Activated T-helper 2 cell treated with anti-CD3 and anti-CD28 coated beads, Interferon-gamma antibody, Interleukin-2, Interleukin-4, amounts not matched to agents 10 μg/mL and 5 μg/mL and 100 μg/mL, durations not matched to agents 14 hours and 24 hours and 36 hours (primary cell): Measurements from ENCODE around the gene GALNT12. TPM values are rescaled to one million over a fixed set of nuclear protein-coding genes. Genes with fewer than 3 reads are reported as not detected.
A peak's percentile ranks its signal among the peaks of the same experiment; 100 is the strongest.

ENCODE experiments used
- DNase-seq: peaks from one replicate; pipeline ENCODE4 v3.0.0; 2021; ENCODE audit warnings: low spot score
- H3K27ac Mint-ChIP-seq: one replicate; pipeline ENCODE4 v1.8.0; 2021; ENCODE audit warnings: mixed read lengths
- H3K27me3 Mint-ChIP-seq: one replicate; pipeline ENCODE4 v1.8.0; 2021; ENCODE audit warnings: low read depth, mixed read lengths
- H3K36me3 Mint-ChIP-seq: one replicate; pipeline ENCODE4 v1.8.0; 2021; ENCODE audit warnings: low read depth, mixed read lengths
- H3K4me1 Mint-ChIP-seq: one replicate; pipeline ENCODE4 v1.8.0; 2021; ENCODE audit warnings: low read depth, mixed read lengths
- H3K4me3 Mint-ChIP-seq: one replicate; pipeline ENCODE4 v1.8.0; 2021; ENCODE audit warnings: low read depth, mild to moderate bottlenecking, moderate library complexity, mixed read lengths
- H3K9me3 Mint-ChIP-seq: one replicate; pipeline ENCODE4 v1.8.0; 2021; ENCODE audit warnings: mixed read lengths
- intact Hi-C: fragments of 100-400 bp; cut with micrococcal nuclease; formaldehyde crosslinking; loops from one replicate; pipeline ENCODE4 v1.15.1; 2023
- total RNA-seq: library from RNA; stranded (reverse); gene quantifications from 2 replicates; pipeline ENCODE4 v1.2.3, GENCODE V29; 2022

Gene GALNT12
- total RNA-seq, 1 donor from 2014 or later: 2.8 TPM

- intact Hi-C loops: no loop called here
- DNase-seq: no peak
- peaks cover 14% of the 10 kb centered on the region for H3K9me3 Mint-ChIP-seq
- peaks cover 16% of the 10 kb centered on the region for H3K4me1 Mint-ChIP-seq
- peaks cover 10% of the 10 kb centered on the region for H3K36me3 Mint-ChIP-seq
- H3K4me3 Mint-ChIP-seq: no peak overlapping the region
- H3K27ac Mint-ChIP-seq: no peak overlapping the region
- H3K27me3 Mint-ChIP-seq: peaks cover 36% of the 10 kb centered on the region
Observed at GRCh38 chr9:98798254-98798653, 9.2 kb upstream of the GALNT12 start.

- H3K27ac Mint-ChIP-seq: no peak overlapping the region
- intact Hi-C loops: no loop called here
- peaks cover 53% of the 10 kb centered on the region for H3K27me3 Mint-ChIP-seq
- DNase-seq: no peak
- no peak overlapping the region for H3K4me3 Mint-ChIP-seq
- peaks cover 14% of the 10 kb centered on the region for H3K9me3 Mint-ChIP-seq
- peaks cover 3% of the 10 kb centered on the region for H3K4me1 Mint-ChIP-seq
- peaks cover 10% of the 10 kb centered on the region for H3K36me3 Mint-ChIP-seq
Observed at GRCh38 chr9:98801561-98801960, 5.9 kb upstream of the GALNT12 start.

DNA sequence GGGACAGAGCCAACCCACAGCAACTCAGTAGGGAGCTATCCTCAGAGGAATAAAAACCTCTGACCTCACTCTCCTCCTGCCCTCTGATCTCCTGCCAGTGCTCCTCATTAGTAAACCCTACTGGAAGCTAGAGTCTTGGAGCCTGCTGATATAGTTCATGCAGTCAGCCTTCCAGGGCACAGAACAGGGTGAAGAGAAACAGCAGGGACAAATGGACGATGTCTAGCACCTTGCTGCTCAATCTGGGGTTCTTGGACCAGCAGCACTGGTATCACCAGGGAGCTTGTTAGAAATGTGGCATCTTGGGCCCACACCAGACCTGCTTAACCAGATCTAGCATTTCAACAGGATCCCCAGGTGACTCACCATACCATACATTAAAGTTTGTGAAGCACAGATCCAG is 5.5 kb upstream of the GALNT12 start:
- H3K4me3 Mint-ChIP-seq: no peak overlapping the region
- H3K36me3 Mint-ChIP-seq: peaks cover 9% of the 10 kb centered on the region
- no peak overlapping the region for H3K27ac Mint-ChIP-seq
- H3K27me3 Mint-ChIP-seq: peaks cover 57% of the 10 kb centered on the region
- no peak for DNase-seq
- peaks cover 4% of the 10 kb centered on the region for H3K4me1 Mint-ChIP-seq
- intact Hi-C loops: no loop called here
- H3K9me3 Mint-ChIP-seq: peaks cover 14% of the 10 kb centered on the region

GRCh38 chr9:98804083-98804482 is 3.4 kb upstream of the GALNT12 start:
- Mint-ChIP-seq H3K36me3 (no peaks in the 10 kb centered on the region), H3K27ac (no peak overlapping the region), H3K4me1 (peaks cover 9% of the 10 kb centered on the region), H3K4me3 (no peak overlapping the region), H3K27me3 (peaks cover 58% of the 10 kb centered on the region), H3K9me3 (no peaks in the 10 kb centered on the region)
- intact Hi-C loops: no loop called here
- DNase-seq: no peak

DNA sequence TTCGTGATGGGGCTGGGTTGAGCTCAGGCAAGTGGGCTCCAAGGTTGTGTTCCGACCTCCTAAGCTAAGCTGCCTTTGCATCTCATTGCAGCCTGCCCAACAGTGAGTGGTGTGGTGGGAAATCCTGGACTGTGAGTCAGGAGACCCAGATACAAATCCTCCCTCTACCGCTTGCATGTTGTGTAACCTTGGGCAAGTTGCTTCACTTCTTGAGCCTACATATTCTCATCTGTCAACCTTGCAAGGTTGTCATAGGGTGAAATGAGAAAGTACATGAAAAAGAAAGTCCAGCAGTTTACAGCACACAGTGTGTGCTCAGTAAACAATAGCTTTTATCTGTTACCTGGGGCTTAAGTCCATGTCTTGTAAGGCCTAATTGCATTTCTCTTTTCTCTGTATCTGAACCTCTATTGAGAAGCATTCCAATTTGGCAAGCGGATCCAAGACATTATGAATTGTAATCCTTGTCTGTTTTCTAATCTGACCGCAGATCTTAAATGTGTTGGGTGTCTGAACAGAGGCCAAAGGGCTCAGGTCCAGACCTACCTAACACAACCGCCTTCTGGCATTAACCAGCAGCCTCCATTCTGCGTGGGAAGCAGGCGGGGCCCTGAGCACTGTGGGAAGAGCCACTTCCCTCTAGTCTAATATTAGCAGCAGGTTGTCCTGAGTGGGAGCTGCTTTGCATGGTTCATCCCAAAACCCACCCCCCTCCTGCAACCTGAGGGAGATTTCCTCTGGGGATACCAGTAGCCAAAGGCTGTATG is 1.8 kb upstream of the GALNT12 start:
- no peak overlapping the region for H3K27ac Mint-ChIP-seq
- no peaks in the 10 kb centered on the region for H3K9me3 Mint-ChIP-seq
- peaks cover 11% of the 10 kb centered on the region for H3K4me1 Mint-ChIP-seq
- H3K27me3 Mint-ChIP-seq: peaks cover 65% of the 10 kb centered on the region
- no peaks in the 10 kb centered on the region for H3K36me3 Mint-ChIP-seq
- intact Hi-C loops: no loop called here
- H3K4me3 Mint-ChIP-seq: no peak overlapping the region
- DNase-seq: no peak

DNA sequence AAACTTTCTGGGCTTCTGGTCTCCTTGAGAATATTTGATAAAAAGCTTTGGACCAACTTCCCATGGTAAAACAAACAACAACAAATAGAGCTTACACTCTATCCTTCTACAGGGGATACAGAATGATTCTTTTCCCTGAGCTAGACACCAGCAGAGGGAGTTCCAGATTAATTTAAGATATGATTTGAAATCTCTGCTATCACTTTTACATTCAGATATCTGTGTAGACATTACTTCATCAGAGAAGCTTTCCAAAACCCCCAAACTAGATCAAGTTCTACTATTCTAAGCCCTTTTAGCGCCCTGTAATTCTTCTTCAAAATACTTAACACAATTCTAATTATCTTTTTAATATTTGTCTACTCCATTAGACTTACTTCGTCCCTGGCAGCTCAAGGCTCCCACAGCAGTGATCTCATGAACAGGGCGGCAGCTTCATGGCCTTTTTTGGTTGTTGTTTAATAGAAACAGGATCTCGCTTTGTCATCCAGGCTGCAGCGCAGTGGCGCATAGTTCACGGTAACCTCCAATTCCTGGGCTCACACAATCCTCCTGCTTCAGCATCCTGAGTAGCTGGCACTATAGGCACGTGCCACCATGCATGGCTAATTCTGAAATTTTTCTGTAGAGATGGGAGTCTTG is 955 bp upstream of the GALNT12 start:
- DNase-seq: no peak
- intact Hi-C loops: no loop called here
- H3K4me1 Mint-ChIP-seq: peaks cover 18% of the 10 kb centered on the region

DNA sequence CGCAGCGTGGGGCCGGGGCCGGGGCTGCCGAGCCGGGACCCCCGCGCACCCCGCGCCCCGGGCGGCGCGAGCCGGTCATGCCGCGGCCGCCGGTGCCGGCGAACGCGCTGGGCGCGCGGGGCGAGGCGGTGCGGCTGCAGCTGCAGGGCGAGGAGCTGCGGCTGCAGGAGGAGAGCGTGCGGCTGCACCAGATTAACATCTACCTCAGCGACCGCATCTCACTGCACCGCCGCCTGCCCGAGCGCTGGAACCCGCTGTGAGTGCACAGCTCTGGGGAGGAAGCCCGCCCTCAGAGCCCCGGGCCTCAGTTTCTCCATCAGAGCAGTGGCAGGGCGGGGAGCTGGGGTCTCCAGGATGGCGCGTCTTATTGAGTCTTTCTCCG is 335 bp downstream of the GALNT12 start:
- intact Hi-C loops: no loop called here
- H3K4me3 Mint-ChIP-seq: peak overlapping the region; percentile 77
- DNase-seq: peak; percentile 37
- peaks cover 60% of the 10 kb centered on the region for H3K27me3 Mint-ChIP-seq
- H3K9me3 Mint-ChIP-seq: no peaks in the 10 kb centered on the region
- H3K27ac Mint-ChIP-seq: no peak overlapping the region
- H3K36me3 Mint-ChIP-seq: peaks cover 2% of the 10 kb centered on the region
- H3K4me1 Mint-ChIP-seq: peaks cover 18% of the 10 kb centered on the region

More for the DNA sequence above, 955 bp upstream of the GALNT12 start:
- Mint-ChIP-seq H3K4me3 (peak overlapping the region; percentile 79), H3K27me3 (peaks cover 67% of the 10 kb centered on the region), H3K27ac (no peak overlapping the region), H3K36me3 (peaks cover 2% of the 10 kb centered on the region), H3K9me3 (no peaks in the 10 kb centered on the region)

DNA sequence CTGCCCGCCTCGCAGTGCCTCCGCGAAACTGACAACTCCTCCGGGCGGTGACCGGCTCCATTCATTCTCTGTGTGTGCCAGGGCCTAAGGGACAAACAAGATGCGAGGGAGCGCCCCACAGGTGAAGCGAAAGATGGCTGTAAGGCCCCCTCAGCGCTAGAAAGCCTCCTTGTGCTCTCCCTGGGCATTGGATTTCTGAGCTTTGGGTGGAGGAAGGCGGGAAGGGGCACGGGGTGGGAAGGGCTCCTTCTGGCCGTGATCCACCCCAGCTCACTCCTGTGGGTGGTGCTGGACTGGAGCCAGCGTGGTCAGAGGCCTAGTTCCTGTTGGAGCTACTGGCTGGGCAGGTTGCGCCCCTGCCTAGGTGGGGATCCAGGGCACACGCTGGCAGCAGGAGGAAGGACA is 943 bp downstream of the GALNT12 start:
- H3K9me3 Mint-ChIP-seq: no peaks in the 10 kb centered on the region
- peak overlapping the region; percentile 77 for H3K4me3 Mint-ChIP-seq
- DNase-seq: no peak
- peaks cover 2% of the 10 kb centered on the region for H3K36me3 Mint-ChIP-seq
- peaks cover 18% of the 10 kb centered on the region for H3K4me1 Mint-ChIP-seq
- no peak overlapping the region for H3K27ac Mint-ChIP-seq
- H3K27me3 Mint-ChIP-seq: peaks cover 57% of the 10 kb centered on the region
- intact Hi-C loops: no loop called here

GRCh38 chr9:98808875-98809274 is 1.4 kb downstream of the GALNT12 start:
- H3K4me1 Mint-ChIP-seq: peaks cover 18% of the 10 kb centered on the region
- no peaks in the 10 kb centered on the region for H3K9me3 Mint-ChIP-seq
- H3K27ac Mint-ChIP-seq: no peak overlapping the region
- intact Hi-C loops: no loop called here
- peaks cover 54% of the 10 kb centered on the region for H3K27me3 Mint-ChIP-seq
- no peak for DNase-seq
- H3K4me3 Mint-ChIP-seq: peak overlapping the region; percentile 77
- peaks cover 2% of the 10 kb centered on the region for H3K36me3 Mint-ChIP-seq

GRCh38 chr9:98809311-98810101 is 2.0 kb downstream of the GALNT12 start:
- Mint-ChIP-seq H3K4me3 (peak overlapping the region; percentile 69), H3K9me3 (no peaks in the 10 kb centered on the region), H3K4me1 (peaks cover 18% of the 10 kb centered on the region), H3K27ac (no peak overlapping the region), H3K36me3 (peaks cover 2% of the 10 kb centered on the region), H3K27me3 (peaks cover 48% of the 10 kb centered on the region)
- intact Hi-C loops: no loop called here
- no peak for DNase-seq

DNA sequence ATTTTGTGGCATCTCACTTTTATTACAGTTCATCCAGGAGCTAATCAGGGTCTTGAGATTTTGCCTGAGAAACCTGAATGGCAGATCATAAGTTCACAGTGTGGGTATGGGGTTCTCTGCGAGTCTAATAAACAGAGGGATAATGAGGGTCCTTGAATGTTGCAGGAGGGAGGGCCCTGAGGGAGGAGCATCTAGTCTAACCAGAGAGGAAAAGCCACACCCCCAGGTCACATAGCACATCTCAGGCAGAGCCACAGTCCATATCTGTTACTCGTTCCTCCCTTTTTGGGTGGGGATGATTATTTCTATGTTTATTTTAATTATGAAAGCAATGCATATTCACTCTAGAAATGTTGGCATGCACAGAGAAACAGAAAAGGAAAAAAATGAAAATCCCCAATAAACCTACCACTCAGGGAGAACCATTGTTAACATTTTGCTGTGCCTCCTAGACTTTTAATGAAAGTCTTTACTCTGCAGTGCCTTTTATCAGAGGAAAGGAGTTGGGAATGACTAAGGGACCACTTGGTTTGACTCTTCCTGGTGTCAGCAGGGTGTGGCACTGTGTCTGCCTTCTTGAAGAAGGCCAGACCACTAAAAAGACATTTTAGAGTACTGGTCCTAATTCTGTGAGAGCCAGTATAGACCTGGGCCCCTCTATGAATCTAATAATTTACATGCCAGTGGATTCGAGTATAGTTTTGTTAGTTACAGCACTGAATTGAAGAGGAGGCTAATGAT is 2.8 kb downstream of the GALNT12 start:
- Mint-ChIP-seq H3K27me3 (peaks cover 42% of the 10 kb centered on the region), H3K4me3 (no peak overlapping the region), H3K27ac (no peak overlapping the region), H3K9me3 (no peaks in the 10 kb centered on the region), H3K4me1 (peaks cover 18% of the 10 kb centered on the region), H3K36me3 (peaks cover 2% of the 10 kb centered on the region)
- intact Hi-C loops: no loop called here
- DNase-seq: no peak

- H3K4me3 Mint-ChIP-seq: no peak overlapping the region
- no peaks in the 10 kb centered on the region for H3K9me3 Mint-ChIP-seq
- H3K36me3 Mint-ChIP-seq: peaks cover 2% of the 10 kb centered on the region
- intact Hi-C loops: no loop called here
- peaks cover 18% of the 10 kb centered on the region for H3K4me1 Mint-ChIP-seq
- H3K27ac Mint-ChIP-seq: no peak overlapping the region
- H3K27me3 Mint-ChIP-seq: peaks cover 33% of the 10 kb centered on the region
- DNase-seq: no peak
Observed at GRCh38 chr9:98811051-98811650, 3.7 kb downstream of the GALNT12 start.
